HepG2 (cell line): ENCODE measurements around the gene CIAO2A.

ENCODE experiments used
- CTCF ChIP-seq: sonication (generic); formaldehyde crosslinking; IDR thresholded peaks from 2 replicates; pipeline ENCODE4 v1.5.0; 2020; ENCODE audit warnings: mild to moderate bottlenecking, missing genetic modification reagents, moderate library complexity
- POLR2A ChIP-seq, 2 experiments: IDR thresholded peaks; 2 replicates each; pipeline ENCODE4 v1.6.1; 2011; ENCODE audit warnings: low read depth in 2 of 2, low read length in 2 of 2, mild to moderate bottlenecking in 1 of 2, moderate library complexity in 1 of 2; ENCODE audit not compliant: insufficient read depth in 1 of 2
- RFX5 ChIP-seq: IDR thresholded peaks from 2 replicates; pipeline ENCODE4 v1.6.1; 2011; ENCODE audit warnings: low read depth, low read length, improper control_type of control experiment
- SNAI1 ChIP-seq: sonication (generic); formaldehyde crosslinking; IDR thresholded peaks from 2 replicates; pipeline ENCODE4 v1.5.0; 2020; ENCODE audit warnings: mild to moderate bottlenecking, missing genetic modification reagents, borderline replicate concordance
- ZFX ChIP-seq: sonication (generic); formaldehyde crosslinking; IDR thresholded peaks from 2 replicates; pipeline ENCODE4 v1.4.0; 2020; ENCODE audit warnings: mild to moderate bottlenecking, low read depth, missing genetic modification reagents, moderate library complexity
- ZNF350 ChIP-seq: sonication (generic); formaldehyde crosslinking; IDR thresholded peaks from 2 replicates; pipeline ENCODE4 v1.4.0; 2020; ENCODE audit warnings: mild to moderate bottlenecking, low read depth, missing genetic modification reagents, borderline replicate concordance
- ZZZ3 ChIP-seq: sonication (generic); formaldehyde crosslinking; IDR thresholded peaks from 2 replicates; pipeline ENCODE4 v1.4.0; 2020; ENCODE audit warnings: missing genetic modification reagents, mild to moderate bottlenecking, borderline replicate concordance

- TF ChIP-seq POLR2A (IDR thresholded peaks at IDR 0.05; ENCODE audit: insufficient read depth in 1 of 2, low read depth in 2 of 2, low read length in 2 of 2) (no peak), ZNF350 (CRISPR knock-in tag) (no peak), RFX5 (no peak), SNAI1 (CRISPR knock-in tag) (no peak), ZZZ3 (CRISPR knock-in tag) (no peak), ZFX (no peak), CTCF (no peak)
Observed at GRCh38 chr15:64038878-64039610, 54.6 kb downstream of the CIAO2A start.
